Regular cardiac myocyte (primary cell): ENCODE data around the gene RPS27A. TPM values are rescaled to one million over a fixed set of nuclear protein-coding genes. Genes with fewer than 3 reads are reported as not detected.

ENCODE experiments used
- total RNA-seq: library from RNA; depleted of rRNA; stranded (reverse); fragments of >200 nt; gene quantifications from 2 replicates; pipeline ENCODE4 v1.2.3, GENCODE V29; 2014

RPS27A gene
- total RNA-seq: 761 and 849 TPM in 2 replicates

GRCh38 chr2:55232084-55232862 is at the start of gene RPS27A, which contains the start of gene CLHC1:
Gene RPS27A, plus strand, starts transcription at chr2:55232688. Its CDS starts 137 bp downstream, at chr2:55232825.
Gene CLHC1, minus strand, starts transcription at chr2:55232293. Its CDS starts 9,882 bp downstream, at chr2:55222411.

DNA sequence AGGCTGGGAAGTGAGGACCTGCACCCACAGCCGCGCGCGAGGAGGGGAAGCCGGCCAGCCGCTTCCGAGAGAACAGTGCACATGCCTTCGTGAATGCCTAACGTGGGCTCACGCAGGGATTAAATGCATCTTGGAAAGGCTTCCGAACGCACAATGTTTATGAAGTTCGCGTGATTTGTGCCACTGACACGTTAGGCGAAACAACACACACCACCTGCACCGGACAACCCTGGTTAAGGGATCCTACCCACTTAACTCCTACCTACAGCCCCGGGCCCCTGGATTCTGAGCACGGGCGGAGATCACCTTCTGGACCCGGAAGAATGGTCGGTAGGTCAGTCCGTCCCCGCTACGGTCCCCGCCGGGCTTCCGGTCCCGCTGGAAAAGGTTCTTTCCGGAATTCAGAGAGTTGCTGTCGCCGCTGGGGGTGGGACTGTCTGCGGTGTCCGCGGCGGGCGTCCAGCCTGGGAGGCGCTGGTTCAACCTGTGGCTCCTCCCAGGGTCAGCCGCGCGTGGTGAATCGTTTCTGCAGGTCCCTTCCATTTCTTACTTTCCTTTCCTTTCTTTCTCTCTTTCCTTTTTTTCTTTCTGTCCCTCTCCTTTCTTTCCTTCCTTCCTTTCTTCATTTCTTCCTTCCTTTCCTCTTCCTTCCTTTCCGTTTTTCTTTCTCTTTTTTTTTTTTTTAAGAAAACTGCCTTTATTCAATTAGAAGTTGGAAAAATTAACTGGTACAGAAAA is 36.6 kb downstream of the RPS27A start, which contains the start of gene MTIF2:
Gene MTIF2, minus strand, starts transcription at position 325 of the 738 bp plus-strand sequence. CDS start 5,373 bp downstream, outside the sequence.

Other genes with a start within 250 kb of the RPS27A start
- 257 and 260 TPM in 2 replicates for gene RTN4, start 182.2 kb upstream of the RPS27A start, total RNA-seq
- gene CLHC1, start 395 bp upstream of the RPS27A start, total RNA-seq: 6.1 and 7.9 TPM in 2 replicates
- gene MTIF2, start 36.5 kb downstream of the RPS27A start, total RNA-seq: 41.2 and 44.9 TPM in 2 replicates
- gene CCDC88A, start 187.2 kb downstream of the RPS27A start, total RNA-seq: 43.1 and 52.9 TPM in 2 replicates